GM21786 (cell line): ENCODE measurements around the gene LSM14B.
"Not testable (repeated sequence)": the region's sequence is repeated elsewhere in the genome, so short reads cannot be mapped to it uniquely, and the experiment has no call there.

Experiments used
- ATAC-seq: cut with Tn5 transposase; IDR thresholded peaks from one replicate; pipeline ENCODE4 v1.9.1; 2021; ENCODE audit not compliant: unreplicated experiment

The LSM14B gene

DNA sequence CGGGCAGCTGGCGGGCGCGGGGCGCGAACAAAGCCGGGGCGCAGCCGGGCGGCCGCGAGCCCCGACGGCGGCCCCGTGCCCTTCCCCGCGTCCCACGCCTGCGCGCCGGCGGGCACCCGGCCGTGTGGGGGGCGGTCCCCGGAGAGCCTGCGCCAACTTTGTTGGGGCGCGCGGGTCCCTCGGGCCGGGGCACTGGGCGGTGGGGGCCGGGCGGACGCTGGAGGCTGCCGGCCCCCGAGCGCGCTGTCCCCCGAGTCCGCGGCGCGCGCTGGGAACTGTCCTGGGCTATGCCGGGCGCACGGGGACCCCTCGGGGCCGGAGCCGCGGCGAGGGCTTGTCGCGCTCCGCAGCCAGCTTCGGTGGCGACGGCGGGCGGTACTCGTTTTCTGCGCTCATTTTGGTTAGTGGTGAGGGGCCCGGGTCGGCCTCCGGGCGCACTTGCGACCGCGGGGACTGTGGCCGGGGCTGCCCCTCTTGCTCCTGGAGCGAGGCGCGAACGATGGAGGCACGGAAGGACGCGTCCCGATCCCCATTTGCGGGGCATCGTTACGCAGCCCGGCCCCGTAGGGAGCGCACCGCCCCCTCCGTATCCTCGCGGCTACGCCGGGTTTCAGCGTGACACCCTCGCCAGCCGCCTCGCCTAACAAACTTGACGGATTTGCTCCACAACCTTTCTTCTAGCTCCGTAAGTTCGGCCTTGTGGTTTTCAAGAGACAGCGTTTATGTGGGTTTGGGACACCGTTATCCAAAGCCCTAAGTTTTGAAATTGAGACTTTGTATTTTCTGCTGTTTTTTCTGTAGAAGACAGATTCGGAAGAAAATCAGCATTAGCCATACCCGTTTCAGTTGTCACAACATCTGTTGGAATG, 21.9 kb downstream of the LSM14B start:
- no peak for ATAC-seq

DNA sequence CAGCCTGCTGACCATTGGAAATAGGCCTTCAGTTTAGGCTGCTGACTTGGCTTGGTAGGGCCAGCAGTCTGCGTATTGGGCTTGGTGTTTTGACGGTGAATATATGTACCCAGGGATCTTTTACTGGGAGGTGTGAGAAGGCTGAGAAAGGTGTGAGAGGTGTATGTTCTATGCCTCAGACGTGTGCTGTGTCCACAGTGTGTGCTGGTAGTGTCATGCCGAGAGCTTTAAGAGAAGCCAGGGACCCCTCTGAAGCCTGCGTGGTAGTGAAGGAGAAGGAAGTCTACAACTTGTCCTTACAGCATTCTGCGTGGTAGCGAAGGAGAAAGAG, 23.4 kb downstream of the LSM14B start:
- ATAC-seq: no peak

DNA sequence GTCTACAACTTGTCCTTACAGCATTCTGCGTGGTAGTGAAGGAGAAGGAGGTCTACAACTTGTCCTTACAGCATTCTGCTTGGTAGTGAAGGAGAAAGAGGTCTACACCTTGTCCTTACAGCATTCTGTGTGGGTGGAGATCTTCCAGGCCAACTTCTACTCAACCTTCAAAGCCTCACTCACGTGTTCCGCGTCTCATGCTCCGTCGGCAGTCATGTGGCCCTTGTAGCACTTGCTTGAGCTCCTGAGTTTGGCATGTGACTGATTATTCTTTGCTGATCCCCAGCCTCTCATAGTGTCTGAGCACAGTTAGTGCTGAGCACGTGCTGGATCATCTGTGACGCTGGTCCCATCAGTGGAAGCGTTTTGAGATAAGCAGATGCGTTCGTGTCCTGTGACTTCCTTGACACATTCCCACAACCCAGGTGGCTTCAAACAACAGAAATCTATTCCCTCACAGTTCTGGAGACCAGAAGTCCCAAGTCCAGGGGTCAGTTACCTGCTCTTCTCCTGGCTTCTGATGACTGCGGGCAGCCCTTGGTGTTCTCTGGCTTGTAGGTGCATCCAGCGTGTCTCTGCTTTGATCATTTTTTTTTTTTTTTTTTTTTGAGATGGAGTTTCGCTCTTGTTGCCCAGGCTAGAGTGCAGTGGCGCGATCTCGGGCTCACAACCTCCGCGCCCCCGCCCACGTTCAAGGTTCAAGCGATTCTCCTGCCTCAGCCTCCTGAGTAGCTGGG, 23.9 kb downstream of the LSM14B start:
- ATAC-seq: no peak

DNA sequence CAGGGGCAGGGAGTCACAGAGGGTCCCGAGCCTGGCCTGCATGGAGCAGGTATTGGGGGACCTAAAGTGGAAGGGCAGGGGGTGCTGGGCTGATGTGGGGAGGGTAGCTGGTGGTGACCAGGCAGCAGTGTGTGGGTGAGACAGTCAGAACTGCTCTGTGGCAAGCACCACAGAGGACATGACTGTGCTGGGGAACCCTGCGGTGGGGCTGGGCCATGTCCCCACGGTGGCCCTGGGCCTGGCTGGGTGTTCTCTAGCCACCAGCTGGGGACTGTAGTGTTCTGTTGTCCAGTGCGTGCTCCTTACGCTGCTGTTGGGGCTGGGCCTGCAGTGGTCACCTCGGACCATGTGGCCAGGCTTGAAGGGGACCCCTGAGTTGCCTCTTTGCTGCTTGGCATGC, 24.9 kb downstream of the LSM14B start:
- ATAC-seq: no peak

DNA sequence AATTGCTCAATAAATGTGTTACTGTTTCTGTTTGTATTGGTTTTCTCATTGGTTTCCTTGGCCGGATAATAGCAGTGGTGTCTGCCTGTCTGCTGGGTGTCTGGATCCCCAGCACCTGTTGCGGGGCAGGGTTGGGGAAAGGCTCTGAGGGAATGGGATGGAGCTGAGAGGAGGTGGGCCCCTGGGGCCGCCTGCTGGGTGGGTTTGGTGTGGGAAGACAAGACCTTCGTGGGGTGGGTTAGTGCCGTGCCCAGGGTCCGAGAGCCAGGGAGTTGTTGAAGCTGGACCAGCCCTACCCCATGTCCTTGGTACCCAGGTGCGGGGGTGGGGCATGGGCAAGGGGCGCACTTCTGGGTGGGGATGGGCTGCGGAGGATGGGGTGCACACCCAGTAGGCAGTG, 25.3 kb downstream of the LSM14B start:
- ATAC-seq: no peak

DNA sequence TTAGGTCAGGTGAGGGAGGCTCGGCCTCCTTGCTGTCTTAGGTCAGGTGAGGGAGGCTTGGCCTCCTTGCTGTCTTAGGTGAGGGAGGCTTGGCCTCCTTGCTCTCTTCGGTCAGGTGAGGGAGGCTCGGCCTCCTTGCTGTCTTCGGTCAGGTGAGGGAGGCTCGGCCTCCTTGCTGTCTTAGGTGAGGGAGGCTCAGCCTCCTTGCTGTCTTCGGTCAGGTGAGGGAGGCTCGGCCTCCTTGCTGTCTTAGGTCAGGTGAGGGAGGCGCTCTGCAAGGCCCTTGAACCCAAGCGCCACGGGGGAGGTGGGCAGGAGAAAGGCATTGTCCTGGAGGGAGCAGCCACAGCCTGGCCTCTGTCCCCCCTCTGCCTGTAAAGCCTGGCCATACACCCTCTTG, 26.1 kb downstream of the LSM14B start:
- ATAC-seq: not testable (repeated sequence)

DNA sequence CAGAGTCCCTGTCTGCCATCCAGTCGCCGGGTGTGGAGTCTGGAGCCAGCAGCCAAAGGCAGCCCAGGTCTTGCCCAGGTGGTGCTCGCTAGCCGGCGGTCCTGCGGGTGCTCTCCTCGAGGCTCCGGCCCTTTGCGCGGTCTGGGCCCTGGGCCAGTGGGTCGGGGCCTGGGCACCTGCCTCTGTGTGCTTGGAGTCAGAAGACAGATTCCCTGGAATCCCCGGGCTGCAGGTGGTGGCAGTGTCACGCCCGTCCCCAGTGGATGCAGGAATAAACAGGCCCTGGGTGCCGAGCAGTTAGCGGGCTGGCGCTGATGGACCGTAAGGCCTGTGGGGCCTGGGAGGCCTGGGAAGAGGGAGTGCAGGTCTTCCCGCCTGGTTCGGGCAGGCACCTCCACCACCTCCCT, 26.6 kb downstream of the LSM14B start:
- ATAC-seq: no peak

DNA sequence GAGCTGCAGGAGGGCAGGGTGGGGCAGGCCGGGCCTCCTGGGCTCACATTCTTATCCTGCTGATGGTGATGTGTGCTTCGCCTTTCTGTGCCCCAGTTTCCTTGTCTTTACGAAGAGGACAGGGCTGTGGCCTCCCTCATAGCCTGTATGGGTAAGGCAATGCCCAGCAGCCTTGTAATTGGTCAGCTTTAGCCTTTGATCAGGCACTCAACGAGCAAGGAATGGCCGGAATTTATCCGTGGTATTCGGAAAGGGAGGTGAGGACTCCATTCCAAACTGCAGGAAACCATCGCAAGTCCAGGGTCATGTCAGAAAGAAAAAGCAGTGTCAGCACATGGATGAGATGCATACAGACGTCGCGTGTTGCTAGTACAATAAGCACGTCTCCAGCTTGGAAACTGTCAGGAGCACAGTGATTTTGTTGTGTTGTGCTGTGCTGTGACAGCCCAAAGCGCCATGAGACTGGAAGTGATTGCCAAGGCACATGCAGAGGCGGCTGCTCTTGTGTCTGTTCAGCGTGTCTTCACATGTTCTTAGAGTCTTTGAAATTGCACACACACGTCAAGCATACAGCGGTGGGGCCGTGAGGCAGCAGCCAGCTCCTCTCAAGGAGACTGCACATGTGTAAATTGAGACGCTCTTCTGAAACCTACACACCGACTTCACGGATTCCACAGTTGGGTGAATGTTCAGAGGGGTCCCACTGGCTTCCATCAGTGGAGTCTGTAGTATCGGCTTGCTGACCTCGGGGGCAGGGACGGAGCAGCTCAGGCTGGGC, 27.4 kb downstream of the LSM14B start:
- ATAC-seq: no peak

DNA sequence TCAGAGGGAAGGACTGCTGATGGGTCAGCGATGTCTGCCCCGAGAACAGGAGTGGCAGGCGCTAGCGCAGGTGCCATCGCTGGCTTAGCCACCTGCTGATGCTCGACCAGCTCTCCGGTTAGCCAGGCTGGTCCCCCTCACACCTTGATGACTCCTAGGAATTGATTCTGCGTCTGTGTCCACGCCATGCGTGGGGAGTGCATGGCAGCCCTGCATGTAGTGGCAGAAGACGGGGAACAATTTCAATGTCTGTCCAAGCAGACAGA, 28.0 kb downstream of the LSM14B start:
- no peak for ATAC-seq

DNA sequence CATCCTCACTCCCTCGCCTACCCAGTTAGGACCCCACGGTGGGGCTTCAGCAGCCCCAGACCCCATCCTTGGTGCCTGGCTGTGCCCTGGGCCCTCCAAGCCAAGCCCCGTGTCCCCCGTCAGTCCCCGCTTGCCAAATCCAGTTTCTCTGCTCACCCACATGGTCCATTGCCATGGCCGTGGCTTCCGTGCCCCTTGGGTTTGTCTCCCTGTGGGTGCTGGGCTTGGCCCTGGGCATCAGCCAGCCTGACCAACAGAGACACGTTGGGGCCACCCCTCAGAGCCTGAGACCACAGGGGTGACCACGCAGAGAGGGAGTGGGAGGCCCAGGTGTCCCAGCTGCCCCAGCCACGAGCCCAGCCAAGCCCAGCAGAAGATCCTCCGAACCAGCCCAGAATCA, 28.9 kb downstream of the LSM14B start:
- ATAC-seq: no peak

DNA sequence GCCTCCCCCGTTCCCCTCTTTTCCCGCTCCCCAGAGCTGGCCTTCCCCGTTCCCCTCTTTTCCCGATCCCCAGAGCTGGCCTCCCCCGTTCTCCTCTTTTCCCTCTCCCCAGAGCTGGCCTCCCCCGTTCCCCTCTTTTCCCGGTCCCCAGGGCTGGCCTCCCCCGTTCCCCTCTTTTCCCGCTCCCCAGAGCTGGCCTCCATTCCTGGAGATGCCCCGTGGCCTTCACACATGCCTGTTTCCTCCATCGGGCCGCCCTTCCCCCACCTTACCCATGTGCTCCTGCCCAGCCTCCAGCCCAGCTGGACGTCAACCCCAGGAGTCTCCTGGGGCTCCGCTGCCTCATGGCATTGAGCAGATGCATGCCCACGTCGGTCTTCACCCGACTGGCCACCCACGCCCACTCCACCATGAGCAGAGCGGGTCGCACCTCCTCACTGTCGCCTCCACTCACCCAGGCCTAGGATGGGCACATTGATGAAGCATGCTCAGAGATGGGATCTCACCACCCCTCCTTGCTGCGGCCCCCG, 29.6 kb downstream of the LSM14B start:
- ATAC-seq: no peak

DNA sequence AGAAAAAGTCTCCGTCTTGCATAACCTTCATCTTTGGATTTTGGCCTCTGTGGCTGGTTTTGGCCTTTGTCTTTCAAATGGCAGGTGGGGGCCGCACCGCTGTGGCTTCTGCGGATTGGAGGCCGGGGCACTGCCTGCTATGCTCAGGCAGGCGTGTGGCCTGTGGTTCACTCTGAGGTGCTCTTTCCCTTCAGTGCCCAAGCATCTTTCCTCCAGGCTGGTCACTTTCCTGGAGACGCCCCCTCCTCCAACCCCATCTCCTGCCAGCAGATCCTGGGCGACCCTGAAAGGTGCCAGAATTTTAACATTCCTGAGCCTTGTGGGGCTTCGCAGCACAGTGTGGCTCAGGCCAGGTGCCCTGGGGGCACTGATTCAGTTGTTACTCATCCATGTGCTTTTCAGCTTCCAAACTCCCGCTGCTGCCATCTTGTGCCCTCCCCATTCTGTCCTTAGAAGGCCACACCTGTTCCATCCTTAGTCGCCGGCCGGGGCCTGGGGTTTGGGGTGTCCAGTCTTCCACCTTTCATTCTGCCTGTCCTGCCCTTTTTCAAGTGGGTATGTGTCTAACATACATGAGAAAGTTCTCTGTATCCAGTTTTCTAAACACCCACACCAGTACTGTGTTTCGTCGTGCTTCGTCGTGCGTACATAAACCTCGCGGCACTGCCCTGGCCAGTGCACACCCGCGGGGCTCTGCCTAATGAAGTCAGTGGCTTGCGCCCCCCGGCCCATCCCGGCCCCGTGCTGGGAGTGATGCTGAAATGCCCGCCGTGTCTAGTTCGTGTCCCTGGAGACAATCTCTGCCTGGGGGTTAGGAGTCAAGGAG, 33.4 kb downstream of the LSM14B start:
- ATAC-seq: no peak

DNA sequence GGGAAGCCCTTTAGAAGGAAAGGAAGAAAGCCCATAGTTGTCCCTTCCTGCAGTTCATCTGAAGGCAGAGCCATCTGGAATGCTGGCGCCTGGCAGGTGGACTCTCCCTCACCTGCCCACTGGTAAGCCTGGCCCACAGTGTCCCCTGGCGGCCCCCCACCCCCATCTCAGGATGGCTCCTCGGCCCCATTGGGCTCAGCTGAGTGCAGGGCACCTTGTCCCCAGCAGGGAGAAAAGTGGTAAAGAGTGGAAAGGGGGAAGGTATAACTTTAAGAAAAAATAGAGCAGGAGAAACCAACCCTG, 33.9 kb downstream of the LSM14B start:
- ATAC-seq: no peak

DNA sequence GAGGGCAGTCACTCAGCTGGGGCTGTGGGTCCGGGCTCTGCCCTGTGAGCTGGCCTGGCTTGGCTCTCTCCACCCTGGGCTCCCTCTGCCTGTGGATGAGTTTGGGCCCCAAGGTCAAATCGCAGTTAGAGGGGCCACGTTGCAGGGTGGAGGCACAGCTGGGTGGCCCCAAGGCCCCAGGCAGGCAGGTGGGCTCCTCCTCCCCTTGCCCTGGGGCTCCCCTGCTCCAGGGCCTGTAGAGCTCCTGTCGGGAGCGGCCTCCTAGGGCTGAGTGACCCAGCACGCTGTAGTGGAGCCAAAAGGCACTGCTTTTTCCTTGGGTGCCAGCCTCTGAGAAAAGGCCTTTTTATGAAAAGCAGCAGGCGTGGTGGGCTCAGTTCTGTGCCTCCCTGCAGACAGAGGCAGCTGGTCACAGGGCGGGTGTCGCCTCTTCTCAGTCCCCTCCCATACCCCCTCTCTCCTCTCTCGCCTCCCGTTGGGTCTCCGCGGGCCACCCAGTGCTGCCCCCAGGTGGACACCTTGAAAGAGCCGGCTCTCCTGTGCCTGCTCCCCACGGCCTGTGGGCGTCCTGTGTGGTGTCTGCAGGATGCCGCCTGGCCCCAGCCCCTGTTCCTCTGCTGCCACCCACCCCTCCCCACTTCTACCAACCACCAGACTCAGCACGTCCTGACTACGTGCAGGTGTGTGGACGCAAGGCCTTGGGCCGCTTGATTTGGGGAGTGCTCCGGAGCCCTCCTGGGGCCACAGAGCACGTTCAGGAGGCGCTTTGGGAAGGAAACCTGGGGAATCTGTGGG, 34.5 kb downstream of the LSM14B start:
- no peak for ATAC-seq

DNA sequence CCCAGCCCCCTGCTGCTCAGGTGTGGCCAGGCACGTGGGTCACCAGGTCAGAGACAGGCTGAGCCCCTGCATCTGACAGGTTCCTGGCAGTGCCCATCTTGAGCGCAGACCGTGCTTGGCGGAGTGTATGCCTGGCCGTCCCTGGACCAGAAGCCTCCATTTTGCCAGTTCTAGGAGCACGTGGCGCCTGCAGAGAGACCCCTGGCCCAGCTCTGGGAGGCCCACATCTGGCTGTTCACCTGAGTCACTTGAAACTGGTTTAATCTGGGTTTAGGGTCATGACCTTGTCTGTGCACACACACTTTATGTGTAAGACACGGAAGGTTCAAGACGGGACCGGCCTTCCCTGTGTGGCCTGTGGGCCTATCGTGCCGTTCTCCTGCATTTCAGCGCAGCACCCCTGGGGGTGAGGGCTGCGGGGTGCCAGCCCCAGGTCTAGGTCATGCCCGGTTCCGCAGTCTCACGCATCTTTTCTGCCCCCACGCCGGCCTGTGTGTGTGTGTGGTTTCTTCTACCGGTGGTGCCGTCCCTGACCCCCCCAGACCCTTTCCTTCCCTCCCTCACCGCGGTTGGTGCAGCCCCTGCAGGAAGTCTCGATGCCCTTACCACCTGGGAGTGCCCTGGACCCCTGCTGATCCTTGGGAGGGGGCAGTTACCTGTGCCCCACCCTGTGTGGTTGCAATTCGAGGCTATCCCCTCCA, 35.3 kb downstream of the LSM14B start:
- no peak for ATAC-seq

DNA sequence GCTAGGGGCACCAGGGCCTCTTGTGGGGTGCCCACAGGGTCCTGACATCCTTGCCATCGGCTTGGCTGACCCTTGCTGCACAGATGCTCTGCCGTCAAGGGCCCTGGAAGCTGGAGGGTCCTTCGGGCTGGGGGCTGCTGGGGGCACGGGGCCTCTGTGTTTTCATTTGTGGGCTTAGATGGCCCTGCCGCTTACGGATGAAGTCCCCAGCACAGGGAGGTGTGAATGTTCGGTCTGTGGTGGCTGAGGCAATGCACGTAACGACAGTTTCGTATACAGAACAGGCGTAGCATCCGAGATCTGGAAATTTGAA, 35.8 kb downstream of the LSM14B start:
- no peak for ATAC-seq

DNA sequence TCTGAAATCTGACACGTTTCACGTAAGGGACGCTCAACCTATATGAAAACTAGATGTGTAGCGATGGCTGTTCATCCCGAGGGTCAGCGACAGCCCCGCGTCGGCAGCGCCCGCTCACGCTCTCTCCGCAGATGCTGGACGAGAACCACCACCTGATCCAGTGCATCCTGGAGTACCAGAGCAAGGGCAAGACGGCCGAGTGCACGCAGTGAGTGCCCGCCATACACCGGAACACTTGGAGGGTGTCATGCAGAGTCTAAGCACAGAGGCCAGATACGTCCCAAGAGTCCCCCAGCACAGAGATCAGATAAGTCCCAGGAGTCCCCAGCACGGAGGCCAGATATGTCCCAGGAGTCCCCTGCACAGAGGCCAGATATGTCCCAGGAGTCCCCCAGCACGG, 36.3 kb downstream of the LSM14B start:
- ATAC-seq: no peak

DNA sequence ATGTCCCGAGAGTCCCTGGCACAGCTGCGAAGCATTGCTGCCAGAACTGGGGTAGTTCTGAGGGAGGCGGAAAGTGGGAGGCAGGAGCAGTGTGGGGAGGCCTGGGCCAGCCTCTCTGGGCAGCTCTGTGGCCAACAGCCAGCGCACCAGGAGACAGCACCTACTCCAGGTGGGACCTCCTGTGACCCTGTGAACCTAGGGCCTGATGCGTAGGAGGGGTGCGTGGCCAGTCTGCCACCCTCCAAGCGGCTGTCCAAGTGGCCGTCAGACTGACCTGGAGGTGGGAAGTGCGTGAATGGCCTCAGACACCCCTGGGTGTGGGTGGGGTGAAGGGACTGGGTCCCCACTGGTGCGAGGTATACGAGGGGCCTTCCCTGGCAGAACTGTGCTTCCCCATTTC, 36.8 kb downstream of the LSM14B start:
- no peak for ATAC-seq

DNA sequence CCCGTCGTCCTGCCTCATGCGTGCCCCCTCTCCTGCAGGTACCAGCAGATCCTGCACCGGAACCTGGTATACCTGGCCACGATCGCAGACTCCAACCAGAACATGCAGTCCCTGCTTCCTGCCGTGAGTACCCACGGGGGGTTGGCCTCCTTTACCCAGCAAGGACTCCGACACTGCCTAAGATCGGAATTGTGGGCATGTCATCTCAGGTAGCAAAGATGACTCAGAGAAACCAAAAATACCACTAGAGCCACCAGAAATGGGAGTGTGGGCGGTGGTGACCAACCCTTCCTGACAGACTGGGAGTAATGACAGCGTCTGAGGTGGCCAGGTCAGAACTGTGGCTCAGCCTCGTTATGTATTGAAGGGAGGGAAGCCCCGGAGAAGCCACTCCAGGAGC, 37.6 kb downstream of the LSM14B start:
- ATAC-seq: no peak

DNA sequence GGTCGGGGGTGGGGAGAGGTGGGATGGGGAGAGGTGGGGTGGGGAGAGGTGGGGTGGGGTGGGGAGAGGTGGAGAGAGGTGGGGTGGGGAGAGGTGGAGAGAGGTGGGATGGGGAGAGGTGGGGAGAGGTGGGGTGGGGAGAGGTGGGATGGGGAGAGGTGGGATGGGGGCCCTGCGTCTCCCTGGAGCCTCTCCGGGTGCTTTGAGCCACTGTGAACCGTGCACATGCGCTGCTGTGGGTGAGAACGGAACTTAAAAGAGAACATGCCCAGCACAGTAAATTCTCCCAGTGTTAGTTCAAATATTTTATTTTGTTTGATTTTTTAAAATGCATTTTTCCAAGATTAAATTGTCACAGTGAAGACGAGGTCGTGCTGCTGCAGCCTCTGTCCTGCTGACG, 38.0 kb downstream of the LSM14B start:
- ATAC-seq: no peak
